GM12878 (cell line): ENCODE measurements around the gene PLAGL2. TPM values are rescaled to one million over a fixed set of nuclear protein-coding genes. Genes with fewer than 3 reads are reported as not detected.

ENCODE experiments used
- ATAC-seq: fragments of 200-7000 bp; cut with Tn5 transposase; 3 replicates; pipeline ENCODE4 v1.9.1; 2020; ENCODE audit warnings: mild to moderate bottlenecking, moderate library complexity
- BruUV-seq: library from RNA; stranded (reverse); fragments of 400-500 nt; replicated peaks from 2 replicates; lab custom pipeline; 2021; lab: Mats Ljungman, UMichigan
- CTCF ChIA-PET: fragments of 300-600 bp; sonication (Branson Sonifier 250); formaldehyde crosslinking; extraction: SDS; loops from one replicate; lab custom pipeline; 2021; ENCODE audit warnings: inconsistent platforms; lab: Yijun Ruan, JAX
- POLR2A ChIA-PET: fragments of 350-600 bp; formaldehyde crosslinking; extraction: SDS; loops from one replicate; lab custom pipeline; 2021; ENCODE audit warnings: inconsistent platforms; lab: Charles Lee
- RAD21 ChIA-PET: fragments of 300-600 bp; sonication (Branson Sonifier 250); formaldehyde crosslinking; loops from one replicate; lab custom pipeline; 2023; ENCODE audit warnings: antibody characterized with exemption; ENCODE audit not compliant: unreplicated experiment; lab: Charles Lee
- SMC1A ChIA-PET: fragments of 300-600 bp; sonication (Branson Sonifier 250); formaldehyde crosslinking; loops from one replicate; lab custom pipeline; 2023; ENCODE audit not compliant: unreplicated experiment, uncharacterized antibody; lab: Charles Lee
- DNase-seq: peaks from one replicate; pipeline ENCODE4 v3.0.0-alpha.2; 2011; ENCODE audit warnings: low read depth, low spot score
- FAIRE-seq: peaks from 3 replicates; lab custom pipeline; 2011; peaks lifted over from hg19 to GRCh38; lab: Jason Lieb, UNC
- H2AFZ ChIP-seq: 2 replicates; pipeline ENCODE4 v1.6.0; 2011; ENCODE audit warnings: low read depth, low read length, control low read depth; ENCODE audit not compliant: control insufficient read depth
- H3K27ac ChIP-seq: 2 replicates; pipeline ENCODE4 v1.5.1; 2011; ENCODE audit warnings: control low read depth; ENCODE audit not compliant: control insufficient read depth, insufficient read depth
- H3K27me3 ChIP-seq, 2 experiments: replicated peaks in 1 of 2; 2 replicates each; pipeline versions ENCODE4 v1.6.0 to v1.6.1; 2011; ENCODE audit warnings: low read length in 1 of 2; ENCODE audit not compliant: control insufficient read depth in 2 of 2, insufficient read depth in 2 of 2
- H3K36me3 ChIP-seq, 2 experiments: 2 replicates each; pipeline ENCODE4 v1.5.1; 2011; ENCODE audit warnings: low read length in 1 of 2; ENCODE audit not compliant: control insufficient read depth in 2 of 2, insufficient read depth in 2 of 2
- H3K4me1 ChIP-seq: 2 replicates; pipeline ENCODE4 v1.6.1; 2011; ENCODE audit warnings: mild to moderate bottlenecking, low read length, moderate library complexity, mixed read lengths; ENCODE audit not compliant: control insufficient read depth, insufficient read depth
- H3K4me2 ChIP-seq: 2 replicates; pipeline ENCODE4 v1.6.0; 2011; ENCODE audit warnings: control low read depth; ENCODE audit not compliant: control insufficient read depth, insufficient read depth
- H3K4me3 ChIP-seq: fragments of 200-600 bp; sonication (generic); 2 replicates; pipeline ENCODE4 v1.5.1; 2016
- H3K79me2 ChIP-seq: 2 replicates; pipeline ENCODE4 v1.6.0; 2011; ENCODE audit warnings: low read length; ENCODE audit not compliant: control insufficient read depth, insufficient read depth
- H3K9ac ChIP-seq: 2 replicates; pipeline ENCODE4 v1.8.0; 2011; ENCODE audit warnings: low read length, control low read depth, mixed read lengths; ENCODE audit not compliant: control insufficient read depth, insufficient read depth
- H3K9me3 ChIP-seq: replicated peaks from 3 replicates; pipeline ENCODE4 v1.5.1; 2011; ENCODE audit warnings: mild to moderate bottlenecking, low read length; ENCODE audit not compliant: control insufficient read depth, insufficient read depth
- H4K20me1 ChIP-seq: 2 replicates; pipeline ENCODE4 v1.6.0; 2011; ENCODE audit not compliant: control insufficient read depth, insufficient read depth
- ATF3 ChIP-seq: IDR thresholded peaks from 2 replicates; pipeline ENCODE4 v1.6.1; 2011; ENCODE audit warnings: low read depth, mild to moderate bottlenecking, low read length, moderate library complexity, borderline replicate concordance; ENCODE audit errors: extremely low read depth
- BCLAF1 ChIP-seq: fragments of 450-650 bp; IDR thresholded peaks from 2 replicates; pipeline ENCODE4 v1.6.1; 2017; ENCODE audit warnings: antibody characterized with exemption, mild to moderate bottlenecking, moderate library complexity
- ESRRA ChIP-seq: IDR thresholded peaks from 2 replicates; pipeline ENCODE4 v1.6.1; 2012; ENCODE audit warnings: mild to moderate bottlenecking, low read length, improper control_type of control experiment
- HDGF ChIP-seq: fragments of 450-650 bp; IDR thresholded peaks from 2 replicates; pipeline ENCODE4 v1.6.1; 2016; ENCODE audit warnings: antibody characterized with exemption
- JUND ChIP-seq: IDR thresholded peaks from 2 replicates; pipeline ENCODE4 v1.6.1; 2012; ENCODE audit warnings: low read depth, mild to moderate bottlenecking, low read length, improper control_type of control experiment, moderate library complexity
- MLLT1 ChIP-seq: fragments of 450-650 bp; IDR thresholded peaks from 2 replicates; pipeline ENCODE4 v1.6.1; 2016; ENCODE audit warnings: mild to moderate bottlenecking
- PAX5 ChIP-seq: IDR thresholded peaks from 2 replicates; pipeline ENCODE4 v1.6.1; 2011; ENCODE audit warnings: low read depth, low read length, borderline replicate concordance
- SMAD1 ChIP-seq: fragments of 450-650 bp; IDR thresholded peaks from 2 replicates; pipeline ENCODE4 v1.6.1; 2018; ENCODE audit warnings: mild to moderate bottlenecking, low read depth; ENCODE audit not compliant: partially characterized antibody
- SMAD5 ChIP-seq: IDR thresholded peaks from 2 replicates; pipeline ENCODE4 v1.6.1; 2016; ENCODE audit warnings: antibody characterized with exemption, low read depth
- YBX1 ChIP-seq: fragments of 450-650 bp; IDR thresholded peaks from 2 replicates; pipeline ENCODE4 v1.6.1; 2016; ENCODE audit warnings: antibody characterized with exemption
- ZNF687 ChIP-seq: fragments of 450-650 bp; IDR thresholded peaks from 2 replicates; pipeline ENCODE4 v1.6.1; 2017; ENCODE audit warnings: mild to moderate bottlenecking, moderate library complexity
- WGBS: methylation state at CpG from one replicate; pipeline ENCODE4 v1.1.6; 2016; ENCODE audit warnings: low lambda C conversion rate; ENCODE audit not compliant: insufficient replicate concordance, insufficient coverage; ENCODE audit errors: missing lambda C conversion rate; 5-methylcytosine and 5-hydroxymethylcytosine counted together
- in situ Hi-C: fragments of 300-500 bp; cut with MboI; formaldehyde crosslinking; loops from 9 replicates; pipeline ENCODE4 v1.14.3; 2018; ENCODE audit warnings: mixed read lengths
- intact Hi-C: fragments of 100-400 bp; cut with micrococcal nuclease; formaldehyde crosslinking; loops from one replicate; pipeline ENCODE4 v1.14.2; 2022; ENCODE audit not compliant: unreplicated experiment
- polyA plus RNA-seq, 11 experiments: library from polyadenylated mRNA; depleted of rRNA in 4 of 11; unstranded in 6 of 11; stranded (reverse) in 5 of 11; fragments of >200 nt; fragmentation: Nextera tagmentation in 4 of 11; fragmentation: Illumina TruSeq in 1 of 11; extraction: Ambion mirVana in 4 of 11; extraction: Trizol in 1 of 11; gene quantifications; 1 replicate in 1 of 11; 2 replicates in 10 of 11; pipeline versions ENCODE4 v1.2.1 to v1.2.3, GENCODE V29; 2011 to 2016; ENCODE audit warnings: inconsistent platforms in 2 of 11, missing spikeins in 2 of 11, low read depth in 1 of 11
- total RNA-seq, 4 experiments: library from RNA; depleted of rRNA in 3 of 4; stranded (reverse); fragments of >200 nt in 3 of 4; fragmentation: Illumina TruSeq in 1 of 4; extraction: Trizol in 1 of 4; gene quantifications; 2 replicates each; pipeline versions ENCODE4 v1.2.1 to v1.2.3, GENCODE V29; 2013 to 2021

The PLAGL2 gene
- total and polyA plus RNA-seq, 10 of the 15 experiments (the other 5 are each of a cell fraction or from before 2014, with no cell fraction given): 4.4 to 32.3 (median 13.3) TPM

- Histone ChIP-seq H3K36me3 (peaks cover 21 to 28% of the 10 kb centered on the region in 2 experiments), H3K9me3 (no peaks in the 10 kb centered on the region), H3K27ac (no peak overlapping the region), H3K27me3 (no peaks in the 10 kb centered on the region), H3K4me2 (no peak overlapping the region), H2AFZ (no peak overlapping the region), H3K79me2 (no peaks in the 10 kb centered on the region), H3K4me1 (peaks cover 3% of the 10 kb centered on the region), H3K9ac (no peak overlapping the region), H3K4me3 (no peak overlapping the region), H4K20me1 (no peaks in the 10 kb centered on the region)
- in situ Hi-C loops: no loop called here
- ATAC-seq (no peak), DNase-seq (no peak), FAIRE-seq (no peak)
- no peak for TF ChIP-seq ATF3
- no peak for TF ChIP-seq BCLAF1
- TF ChIP-seq YBX1: no peak
- TF ChIP-seq SMAD1: no peak
- no peak for TF ChIP-seq MLLT1
- TF ChIP-seq ZNF687: no peak
- TF ChIP-seq HDGF: no peak
- TF ChIP-seq PAX5: no peak
- no peak for TF ChIP-seq SMAD5
- no peak for TF ChIP-seq ESRRA
- no peak for TF ChIP-seq JUND
- ChIA-PET RAD21 (no interaction called here), SMC1A (no interaction called here), POLR2A (no interaction called here), CTCF (no interaction called here)
- intact Hi-C loops: no loop called here
- no TSS peak for BruUV-seq
- WGBS: 97% methylated on average over 5 of the region's 5 CpGs
These were observed 47.2 kb downstream of the PLAGL2 start for GRCh38 chr20:32160341-32160740.
